ENCODE data around the gene PRPF40A. TPM values are rescaled to one million over a fixed set of nuclear protein-coding genes. Genes with fewer than 3 reads are reported as not detected.

PRPF40A gene
- total and polyA plus RNA-seq, 2 of the 13 experiments (the other 11 are each of a cell fraction or from before 2014, with no cell fraction given): 146 to 207 TPM

DNA sequence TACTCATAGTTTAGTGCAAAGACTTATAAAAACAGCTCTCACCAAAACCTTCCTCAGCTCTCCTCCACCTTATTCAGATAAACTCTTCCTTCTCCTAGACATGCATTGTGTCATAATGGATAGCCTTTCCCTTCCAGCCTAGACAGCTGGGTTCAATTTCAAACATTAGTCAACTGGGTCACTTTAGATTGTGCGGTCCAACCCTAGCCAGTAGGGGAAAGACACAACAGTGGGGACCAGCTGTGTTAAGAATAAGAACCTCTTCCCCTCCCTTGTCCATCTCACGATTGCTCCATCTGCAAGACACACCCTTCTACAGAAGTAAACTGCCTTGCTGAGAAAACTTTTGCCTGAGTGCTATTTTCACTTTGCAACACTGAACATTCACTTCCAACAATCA, 8.5 kb downstream of the PRPF40A start (continued):
- TF ChIP-seq, protein P1, sequence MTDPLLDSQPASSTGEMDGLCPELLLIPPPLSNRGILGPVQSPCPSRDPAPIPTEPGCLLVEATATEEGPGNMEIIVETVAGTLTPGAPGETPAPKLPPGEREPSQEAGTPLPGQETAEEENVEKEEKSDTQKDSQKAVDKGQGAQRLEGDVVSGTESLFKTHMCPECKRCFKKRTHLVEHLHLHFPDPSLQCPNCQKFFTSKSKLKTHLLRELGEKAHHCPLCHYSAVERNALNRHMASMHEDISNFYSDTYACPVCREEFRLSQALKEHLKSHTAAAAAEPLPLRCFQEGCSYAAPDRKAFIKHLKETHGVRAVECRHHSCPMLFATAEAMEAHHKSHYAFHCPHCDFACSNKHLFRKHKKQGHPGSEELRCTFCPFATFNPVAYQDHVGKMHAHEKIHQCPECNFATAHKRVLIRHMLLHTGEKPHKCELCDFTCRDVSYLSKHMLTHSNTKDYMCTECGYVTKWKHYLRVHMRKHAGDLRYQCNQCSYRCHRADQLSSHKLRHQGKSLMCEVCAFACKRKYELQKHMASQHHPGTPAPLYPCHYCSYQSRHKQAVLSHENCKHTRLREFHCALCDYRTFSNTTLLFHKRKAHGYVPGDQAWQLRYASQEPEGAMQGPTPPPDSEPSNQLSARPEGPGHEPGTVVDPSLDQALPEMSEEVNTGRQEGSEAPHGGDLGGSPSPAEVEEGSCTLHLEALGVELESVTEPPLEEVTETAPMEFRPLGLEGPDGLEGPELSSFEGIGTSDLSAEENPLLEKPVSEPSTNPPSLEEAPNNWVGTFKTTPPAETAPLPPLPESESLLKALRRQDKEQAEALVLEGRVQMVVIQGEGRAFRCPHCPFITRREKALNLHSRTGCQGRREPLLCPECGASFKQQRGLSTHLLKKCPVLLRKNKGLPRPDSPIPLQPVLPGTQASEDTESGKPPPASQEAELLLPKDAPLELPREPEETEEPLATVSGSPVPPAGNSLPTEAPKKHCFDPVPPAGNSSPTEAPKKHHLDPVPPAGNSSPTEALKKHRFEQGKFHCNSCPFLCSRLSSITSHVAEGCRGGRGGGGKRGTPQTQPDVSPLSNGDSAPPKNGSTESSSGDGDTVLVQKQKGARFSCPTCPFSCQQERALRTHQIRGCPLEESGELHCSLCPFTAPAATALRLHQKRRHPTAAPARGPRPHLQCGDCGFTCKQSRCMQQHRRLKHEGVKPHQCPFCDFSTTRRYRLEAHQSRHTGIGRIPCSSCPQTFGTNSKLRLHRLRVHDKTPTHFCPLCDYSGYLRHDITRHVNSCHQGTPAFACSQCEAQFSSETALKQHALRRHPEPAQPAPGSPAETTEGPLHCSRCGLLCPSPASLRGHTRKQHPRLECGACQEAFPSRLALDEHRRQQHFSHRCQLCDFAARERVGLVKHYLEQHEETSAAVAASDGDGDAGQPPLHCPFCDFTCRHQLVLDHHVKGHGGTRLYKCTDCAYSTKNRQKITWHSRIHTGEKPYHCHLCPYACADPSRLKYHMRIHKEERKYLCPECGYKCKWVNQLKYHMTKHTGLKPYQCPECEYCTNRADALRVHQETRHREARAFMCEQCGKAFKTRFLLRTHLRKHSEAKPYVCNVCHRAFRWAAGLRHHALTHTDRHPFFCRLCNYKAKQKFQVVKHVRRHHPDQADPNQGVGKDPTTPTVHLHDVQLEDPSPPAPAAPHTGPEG (CRISPR knock-in tag; IDR thresholded peaks at IDR 0.05): no peak

DNA sequence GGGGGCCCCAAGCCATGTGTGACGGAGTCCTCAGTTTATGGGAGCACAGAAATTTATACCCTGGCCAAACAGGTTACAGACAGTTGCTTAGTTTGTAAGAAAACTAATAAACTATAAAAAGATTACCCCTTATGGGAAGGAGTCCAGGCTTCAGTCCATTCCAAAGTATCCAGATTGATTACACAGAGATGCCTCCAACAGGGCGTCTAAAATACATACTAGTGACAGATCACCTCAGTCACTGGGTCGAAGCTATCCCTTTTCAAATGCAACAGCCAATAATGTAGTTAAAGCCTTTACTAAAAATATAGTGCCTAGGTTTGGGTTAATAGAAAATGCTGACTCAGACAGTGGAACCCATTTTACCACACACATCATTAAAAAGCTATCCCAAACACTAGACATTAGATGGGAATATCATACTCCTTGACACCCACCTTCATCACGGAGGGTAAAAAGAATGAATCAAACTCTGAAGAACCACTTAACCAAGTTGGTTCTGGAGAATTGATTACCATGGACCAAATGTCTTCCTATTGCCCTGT, 10.7 kb downstream of the PRPF40A start:
- peaks cover 100% of the 10 kb centered on the region for H3K79me2 ChIP-seq (ENCODE audit: insufficient read depth, low read length)
- intact Hi-C loops (cut with micrococcal nuclease; ENCODE audit: unreplicated experiment) (no loop called here), in situ Hi-C loops (cut with HindIII; ENCODE audit: extremely low pct_ligation_motif_present, low pct_unique_long_range_greater_than_20kb) (no loop called here)
- ChIA-PET POLR2A (interaction anchor here (2.0 kb wide), 1 partner anchor 11 kb away, joined by 11 read pairs; the partner anchor contains the start of gene PRPF40A), CTCF (ENCODE audit: low intra/inter-chr PET ratio, low total read pairs) (no interaction called here)
- H3K4me3 ChIP-seq (replicated peaks in 1 of 3; ENCODE audit: insufficient read depth in 1 of 3, low read depth in 2 of 3, low read length in 3 of 3): no peak overlapping the region
- DNase-seq (ENCODE audit: low spot score): no peak
- H3K27ac ChIP-seq (ENCODE audit: extremely low read length, insufficient read depth, low read length): no peak overlapping the region
- TF ChIP-seq MAFF (IDR thresholded peaks at IDR 0.05; ENCODE audit: low read depth, low read length): peak; percentile 97
- TF ChIP-seq SMAD1 (CRISPR knock-in tag; IDR thresholded peaks at IDR 0.05; ENCODE audit: borderline replicate concordance, low read depth): no peak
- TF ChIP-seq MAFG (CRISPR knock-in tag; IDR thresholded peaks at IDR 0.05): 0 out of 2 replicates have a peak, but pooled peaks have one; percentile 27
- peak; percentile 94 to 98 for TF ChIP-seq MAFK (conservative IDR thresholded peaks at IDR 0.05 in 1 of 2, IDR thresholded peaks at IDR 0.05 in 1 of 2; ENCODE audit: low read length in 2 of 2)
- H3K9ac ChIP-seq (ENCODE audit: insufficient read depth, low read depth, low read length): no peak overlapping the region
- no peak overlapping the region for H3K4me2 ChIP-seq (ENCODE audit: low read depth, low read length)
- no TSS peak for BruUV-seq (replicated peaks)
- 96% methylated on average over 4 of the region's 4 CpGs for WGBS (ENCODE audit: low lambda C conversion rate)
- H3K4me1 ChIP-seq (ENCODE audit: insufficient read depth, low read length): peaks cover 13% of the 10 kb centered on the region; the same call in 1 of the 2 replicates
- no peaks in the 10 kb centered on the region for H3K27me3 ChIP-seq (ENCODE audit: control insufficient read depth in 1 of 2, insufficient read depth in 2 of 2, low read length in 2 of 2)
- H3K36me3 ChIP-seq (replicated peaks in 1 of 2; ENCODE audit: control insufficient read depth in 1 of 2, insufficient read depth in 2 of 2, low read length in 2 of 2): peaks cover 17 to 80% of the 10 kb centered on the region in 2 experiments
- no peak for FAIRE-seq
- no peaks in the 10 kb centered on the region for H3K9me3 ChIP-seq (ENCODE audit: low read length)
- no peak overlapping the region for H2AFZ ChIP-seq (ENCODE audit: low read length)
- no peak for ATAC-seq
- H4K20me1 ChIP-seq (ENCODE audit: insufficient read depth, low read length): peaks cover 45% of the 10 kb centered on the region

All from HepG2 (cell line).